ENCODE data around the gene DMAC2. TPM values are rescaled to one million over a fixed set of nuclear protein-coding genes. Genes with fewer than 3 reads are reported as not detected.
A peak's percentile ranks its signal among the peaks of the same experiment; 100 is the strongest.

DMAC2 gene
- total and polyA plus RNA-seq, 4 donors: 25.5 to 51.7 (median 48.8) TPM

DNA sequence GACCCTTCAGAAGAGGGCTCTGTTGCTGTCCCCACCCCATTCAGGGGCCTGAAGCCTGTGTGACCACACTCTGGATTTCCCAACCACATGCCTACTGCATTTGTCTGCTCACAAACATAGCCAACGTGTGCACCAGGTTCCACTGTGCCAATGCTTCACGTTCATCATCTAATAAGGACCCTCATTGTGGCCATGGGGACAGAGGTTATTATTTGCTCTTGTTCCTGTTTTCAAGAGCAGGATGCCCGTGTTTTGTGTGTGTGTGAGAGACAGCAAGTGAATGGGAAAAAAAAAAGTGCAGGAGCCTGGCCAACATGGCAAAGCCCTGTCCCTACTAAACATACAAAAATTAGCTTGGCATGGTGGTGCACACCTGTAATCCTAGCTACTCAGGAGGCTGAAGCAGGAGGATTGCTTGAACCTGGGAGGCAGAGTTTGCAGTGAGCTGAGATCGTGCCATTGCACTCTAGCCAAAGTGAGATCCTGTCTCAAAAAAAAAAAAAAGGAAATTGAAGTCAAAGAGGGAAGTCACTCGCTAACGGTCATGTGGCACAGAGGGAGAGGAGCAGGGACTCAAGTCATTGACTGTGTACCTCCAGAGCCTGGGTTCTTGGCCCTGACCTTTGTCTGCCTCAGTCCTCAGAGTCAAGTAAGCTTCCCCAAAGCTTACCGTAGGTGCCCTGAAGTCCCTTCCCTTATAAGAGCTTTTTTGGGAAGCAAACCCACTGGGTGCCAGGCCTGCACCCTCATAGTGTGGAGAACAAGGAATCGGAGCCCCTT is 19.4 kb downstream of the DMAC2 start:
- Histone ChIP-seq H3K36me3 (ENCODE audit: control insufficient read depth in 4 of 4, insufficient read depth in 4 of 4, low read length in 4 of 4) (peaks cover 8 to 40% (median 19%) of the 10 kb centered on the region in 4 donors), H3K9me3 (ENCODE audit: control insufficient read depth in 4 of 4, insufficient read depth in 3 of 4, low read length in 3 of 4) (no peaks in the 10 kb centered on the region), H3K9ac (ENCODE audit: insufficient read depth in 1 of 2, low read length in 2 of 2) (no peak overlapping the region), H3K4me3 (no peak overlapping the region), H3K27ac (ENCODE audit: low read depth in 1 of 2, low read length in 1 of 2) (peak overlapping the region in 1 of 2 donors; percentile 50), H3K27me3 (ENCODE audit: control insufficient read depth in 3 of 3, insufficient read depth in 3 of 3, low read length in 2 of 3) (no peaks in the 10 kb centered on the region), H3K4me1 (ENCODE audit: control insufficient read depth in 5 of 5, insufficient read depth in 5 of 5, low read length in 5 of 5) (peaks cover 0 to 14% (median 0%) of the 10 kb centered on the region in 5 donors)
- WGBS, 2 donors: 31 to 46% methylated on average over 8 of the region's 8 CpGs
- ATAC-seq (ENCODE audit: insufficient read depth, low FRiP score): no peak
- DNase-seq: no peak
- no peak for TF ChIP-seq CTCF (IDR thresholded peaks at IDR 0.05; ENCODE audit: control extremely low read depth, extremely low read depth)

GRCh38 chr19:41416194-41416674 is 23.5 kb downstream of the DMAC2 start:
- peak; percentile 68 for ATAC-seq (ENCODE audit: insufficient read depth, low FRiP score)
- Histone ChIP-seq H3K27me3 (ENCODE audit: control insufficient read depth in 3 of 3, insufficient read depth in 3 of 3, low read length in 2 of 3) (no peaks in the 10 kb centered on the region), H3K9me3 (ENCODE audit: control insufficient read depth in 4 of 4, insufficient read depth in 3 of 4, low read length in 3 of 4) (no peaks in the 10 kb centered on the region), H3K4me3 (no peak overlapping the region), H3K9ac (ENCODE audit: insufficient read depth in 1 of 2, low read length in 2 of 2) (no peak overlapping the region), H3K4me1 (ENCODE audit: control insufficient read depth in 5 of 5, insufficient read depth in 5 of 5, low read length in 5 of 5) (peaks cover 0 to 7% (median 0%) of the 10 kb centered on the region in 5 donors), H3K27ac (ENCODE audit: low read depth in 1 of 2, low read length in 1 of 2) (peak overlapping the region in 1 of 2 donors; percentile 51), H3K36me3 (ENCODE audit: control insufficient read depth in 4 of 4, insufficient read depth in 4 of 4, low read length in 4 of 4) (peaks cover 8 to 37% (median 34%) of the 10 kb centered on the region in 4 donors)
- no peak for TF ChIP-seq CTCF (IDR thresholded peaks at IDR 0.05; ENCODE audit: control extremely low read depth, extremely low read depth)
- no peak for DNase-seq
- 64 to 70% methylated on average over 12 of the region's 12 CpGs for WGBS, 2 donors

DNA sequence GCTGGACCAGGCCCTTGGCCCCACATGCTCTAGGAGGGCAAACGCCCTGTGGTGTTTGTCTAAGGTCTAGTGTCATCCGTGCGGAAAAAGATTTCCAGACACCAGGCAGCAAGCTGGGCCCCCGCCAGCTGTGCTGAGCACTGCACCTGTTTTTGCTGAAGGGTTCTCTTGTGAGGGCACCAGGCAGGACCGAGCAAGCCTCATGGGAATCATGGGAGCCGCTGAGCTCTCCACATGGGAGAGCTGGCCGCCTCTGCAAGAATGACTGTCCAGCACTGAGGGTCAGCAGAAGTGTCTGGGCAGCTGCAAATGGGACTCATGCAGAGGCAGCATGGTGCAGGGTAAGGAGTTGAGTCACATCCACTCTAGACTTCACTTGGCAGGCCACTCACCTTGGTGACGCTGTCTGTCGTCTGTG is 24.5 kb downstream of the DMAC2 start:
- H3K27me3 ChIP-seq (ENCODE audit: control insufficient read depth in 3 of 3, insufficient read depth in 3 of 3, low read length in 2 of 3): no peaks in the 10 kb centered on the region
- TF ChIP-seq CTCF (IDR thresholded peaks at IDR 0.05; ENCODE audit: control extremely low read depth, extremely low read depth): no peak
- 76 to 96% methylated on average over 9 of the region's 9 CpGs for WGBS, 2 donors
- peaks cover 8 to 35% (median 31%) of the 10 kb centered on the region in 4 donors for H3K36me3 ChIP-seq (ENCODE audit: control insufficient read depth in 4 of 4, insufficient read depth in 4 of 4, low read length in 4 of 4)
- no peak for DNase-seq
- H3K9ac ChIP-seq (ENCODE audit: insufficient read depth in 1 of 2, low read length in 2 of 2): no peak overlapping the region
- peaks cover 0 to 9% (median 0%) of the 10 kb centered on the region in 5 donors for H3K4me1 ChIP-seq (ENCODE audit: control insufficient read depth in 5 of 5, insufficient read depth in 5 of 5, low read length in 5 of 5)
- no peaks in the 10 kb centered on the region for H3K9me3 ChIP-seq (ENCODE audit: control insufficient read depth in 4 of 4, insufficient read depth in 3 of 4, low read length in 3 of 4)
- no peak overlapping the region for H3K4me3 ChIP-seq
- peak overlapping the region in 1 of 2 donors; percentile 76 for H3K27ac ChIP-seq (ENCODE audit: low read depth in 1 of 2, low read length in 1 of 2)
- ATAC-seq (ENCODE audit: insufficient read depth, low FRiP score): peak; percentile 31

All from lung (tissue), 12 donors.